Measurements from ENCODE around the gene MED31. TPM values are rescaled to one million over a fixed set of nuclear protein-coding genes. Genes with fewer than 3 reads are reported as not detected.

Gene MED31
- total and polyA plus RNA-seq, 2 of the 13 experiments (the other 11 are each of a cell fraction or from before 2014, with no cell fraction given), result 19.0 to 20.9 TPM

DNA sequence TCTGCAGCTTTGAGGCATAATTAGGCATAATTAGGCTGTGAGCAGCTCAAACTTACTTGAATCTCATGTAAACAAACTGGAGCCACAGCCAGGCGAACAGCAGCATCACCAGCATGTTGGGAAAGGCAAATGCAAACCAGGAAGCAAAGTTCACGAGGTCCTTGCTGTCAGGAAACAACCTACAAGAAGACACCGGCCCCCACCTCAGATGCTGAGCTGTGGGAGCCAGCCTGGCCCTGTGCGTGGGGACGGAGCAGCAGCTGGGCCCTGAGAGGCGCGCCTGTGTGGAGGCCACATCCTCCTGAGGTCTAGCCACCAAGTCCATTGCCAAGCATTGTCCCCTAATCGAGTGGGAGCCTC lies 49.5 kb upstream of the MED31 start (continued):
- 0 out of 4 replicates have a peak, but pooled peaks of 1 of the 2 experiments have one; percentile 5 for TF ChIP-seq KLF16 (CRISPR knock-in tag; IDR thresholded peaks at IDR 0.05)
- no peak for TF ChIP-seq ZSCAN21 (CRISPR knock-in tag; IDR thresholded peaks at IDR 0.05; ENCODE audit: borderline replicate concordance)
- no peak for TF ChIP-seq REPIN1 (CRISPR knock-in tag; IDR thresholded peaks at IDR 0.05; ENCODE audit: borderline replicate concordance, low read depth)
- peak in 1 of 2 experiments; percentile 23; a peak in 1 of 4 replicates for TF ChIP-seq POLR2A (IDR thresholded peaks at IDR 0.05; ENCODE audit: insufficient read depth in 1 of 2, low read depth in 2 of 2, low read length in 2 of 2)
- no peak; the same call in 1 of the 2 replicates for TF ChIP-seq HDAC2 (CRISPR knock-in tag; IDR thresholded peaks at IDR 0.05)
- TF ChIP-seq ZNF615 (CRISPR knock-in tag; IDR thresholded peaks at IDR 0.05; ENCODE audit: borderline replicate concordance), result no peak
- no peak for TF ChIP-seq ZBTB46 (CRISPR knock-in tag; IDR thresholded peaks at IDR 0.05; ENCODE audit: borderline replicate concordance)
- no peak for TF ChIP-seq KMT2B (CRISPR knock-in tag; IDR thresholded peaks at IDR 0.05)
- TF ChIP-seq, protein P1, sequence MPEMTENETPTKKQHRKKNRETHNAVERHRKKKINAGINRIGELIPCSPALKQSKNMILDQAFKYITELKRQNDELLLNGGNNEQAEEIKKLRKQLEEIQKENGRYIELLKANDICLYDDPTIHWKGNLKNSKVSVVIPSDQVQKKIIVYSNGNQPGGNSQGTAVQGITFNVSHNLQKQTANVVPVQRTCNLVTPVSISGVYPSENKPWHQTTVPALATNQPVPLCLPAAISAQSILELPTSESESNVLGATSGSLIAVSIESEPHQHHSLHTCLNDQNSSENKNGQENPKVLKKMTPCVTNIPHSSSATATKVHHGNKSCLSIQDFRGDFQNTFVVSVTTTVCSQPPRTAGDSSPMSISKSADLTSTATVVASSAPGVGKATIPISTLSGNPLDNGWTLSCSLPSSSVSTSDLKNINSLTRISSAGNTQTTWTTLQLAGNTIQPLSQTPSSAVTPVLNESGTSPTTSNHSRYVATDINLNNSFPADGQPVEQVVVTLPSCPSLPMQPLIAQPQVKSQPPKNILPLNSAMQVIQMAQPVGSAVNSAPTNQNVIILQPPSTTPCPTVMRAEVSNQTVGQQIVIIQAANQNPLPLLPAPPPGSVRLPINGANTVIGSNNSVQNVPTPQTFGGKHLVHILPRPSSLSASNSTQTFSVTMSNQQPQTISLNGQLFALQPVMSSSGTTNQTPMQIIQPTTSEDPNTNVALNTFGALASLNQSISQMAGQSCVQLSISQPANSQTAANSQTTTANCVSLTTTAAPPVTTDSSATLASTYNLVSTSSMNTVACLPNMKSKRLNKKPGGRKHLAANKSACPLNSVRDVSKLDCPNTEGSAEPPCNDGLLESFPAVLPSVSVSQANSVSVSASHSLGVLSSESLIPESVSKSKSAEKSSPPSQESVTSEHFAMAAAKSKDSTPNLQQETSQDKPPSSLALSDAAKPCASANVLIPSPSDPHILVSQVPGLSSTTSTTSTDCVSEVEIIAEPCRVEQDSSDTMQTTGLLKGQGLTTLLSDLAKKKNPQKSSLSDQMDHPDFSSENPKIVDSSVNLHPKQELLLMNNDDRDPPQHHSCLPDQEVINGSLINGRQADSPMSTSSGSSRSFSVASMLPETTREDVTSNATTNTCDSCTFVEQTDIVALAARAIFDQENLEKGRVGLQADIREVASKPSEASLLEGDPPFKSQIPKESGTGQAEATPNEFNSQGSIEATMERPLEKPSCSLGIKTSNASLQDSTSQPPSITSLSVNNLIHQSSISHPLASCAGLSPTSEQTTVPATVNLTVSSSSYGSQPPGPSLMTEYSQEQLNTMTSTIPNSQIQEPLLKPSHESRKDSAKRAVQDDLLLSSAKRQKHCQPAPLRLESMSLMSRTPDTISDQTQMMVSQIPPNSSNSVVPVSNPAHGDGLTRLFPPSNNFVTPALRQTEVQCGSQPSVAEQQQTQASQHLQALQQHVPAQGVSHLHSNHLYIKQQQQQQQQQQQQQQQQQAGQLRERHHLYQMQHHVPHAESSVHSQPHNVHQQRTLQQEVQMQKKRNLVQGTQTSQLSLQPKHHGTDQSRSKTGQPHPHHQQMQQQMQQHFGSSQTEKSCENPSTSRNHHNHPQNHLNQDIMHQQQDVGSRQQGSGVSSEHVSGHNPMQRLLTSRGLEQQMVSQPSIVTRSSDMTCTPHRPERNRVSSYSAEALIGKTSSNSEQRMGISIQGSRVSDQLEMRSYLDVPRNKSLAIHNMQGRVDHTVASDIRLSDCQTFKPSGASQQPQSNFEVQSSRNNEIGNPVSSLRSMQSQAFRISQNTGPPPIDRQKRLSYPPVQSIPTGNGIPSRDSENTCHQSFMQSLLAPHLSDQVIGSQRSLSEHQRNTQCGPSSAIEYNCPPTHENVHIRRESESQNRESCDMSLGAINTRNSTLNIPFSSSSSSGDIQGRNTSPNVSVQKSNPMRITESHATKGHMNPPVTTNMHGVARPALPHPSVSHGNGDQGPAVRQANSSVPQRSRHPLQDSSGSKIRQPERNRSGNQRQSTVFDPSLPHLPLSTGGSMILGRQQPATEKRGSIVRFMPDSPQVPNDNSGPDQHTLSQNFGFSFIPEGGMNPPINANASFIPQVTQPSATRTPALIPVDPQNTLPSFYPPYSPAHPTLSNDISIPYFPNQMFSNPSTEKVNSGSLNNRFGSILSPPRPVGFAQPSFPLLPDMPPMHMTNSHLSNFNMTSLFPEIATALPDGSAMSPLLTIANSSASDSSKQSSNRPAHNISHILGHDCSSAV (CRISPR knock-in tag; IDR thresholded peaks at IDR 0.05; ENCODE audit: borderline replicate concordance), result no peak
- no peak for TF ChIP-seq MXD4 (CRISPR knock-in tag; IDR thresholded peaks at IDR 0.05)
- TF ChIP-seq ZNF550 (CRISPR knock-in tag; IDR thresholded peaks at IDR 0.05; ENCODE audit: borderline replicate concordance), result no peak
- TF ChIP-seq ZNF414 (CRISPR knock-in tag; IDR thresholded peaks at IDR 0.05), result 0 out of 2 replicates have a peak, but pooled peaks have one; percentile 10
- TF ChIP-seq STAT5B (CRISPR knock-in tag; IDR thresholded peaks at IDR 0.05), result 0 out of 2 replicates have a peak, but pooled peaks have one; percentile 39
- no peak for TF ChIP-seq ZNF883 (CRISPR knock-in tag; IDR thresholded peaks at IDR 0.05; ENCODE audit: not compliant biosample characterization)
- 0 out of 2 replicates have a peak, but pooled peaks have one; percentile 11 for TF ChIP-seq ZNF121 (CRISPR knock-in tag; IDR thresholded peaks at IDR 0.05)
- TF ChIP-seq, protein P2, sequence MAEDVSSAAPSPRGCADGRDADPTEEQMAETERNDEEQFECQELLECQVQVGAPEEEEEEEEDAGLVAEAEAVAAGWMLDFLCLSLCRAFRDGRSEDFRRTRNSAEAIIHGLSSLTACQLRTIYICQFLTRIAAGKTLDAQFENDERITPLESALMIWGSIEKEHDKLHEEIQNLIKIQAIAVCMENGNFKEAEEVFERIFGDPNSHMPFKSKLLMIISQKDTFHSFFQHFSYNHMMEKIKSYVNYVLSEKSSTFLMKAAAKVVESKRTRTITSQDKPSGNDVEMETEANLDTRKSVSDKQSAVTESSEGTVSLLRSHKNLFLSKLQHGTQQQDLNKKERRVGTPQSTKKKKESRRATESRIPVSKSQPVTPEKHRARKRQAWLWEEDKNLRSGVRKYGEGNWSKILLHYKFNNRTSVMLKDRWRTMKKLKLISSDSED (CRISPR knock-in tag; IDR thresholded peaks at IDR 0.05), result no peak
- TF ChIP-seq RCOR2 (CRISPR knock-in tag; IDR thresholded peaks at IDR 0.05), result no peak

Measured in HepG2 (cell line).